SHP77 treated with DMSO at 0.1 percent for 48 hours (cell line): ENCODE results near the gene CFAP61.
"Not testable (repeated sequence)": the region's sequence is repeated elsewhere in the genome, so short reads cannot be mapped to it uniquely, and the experiment has no call there.

Source experiments
- DNase-seq: peaks from one replicate; lab custom pipeline; 2025; lab: John Stamatoyannopoulos, UW

The CFAP61 gene

DNA sequence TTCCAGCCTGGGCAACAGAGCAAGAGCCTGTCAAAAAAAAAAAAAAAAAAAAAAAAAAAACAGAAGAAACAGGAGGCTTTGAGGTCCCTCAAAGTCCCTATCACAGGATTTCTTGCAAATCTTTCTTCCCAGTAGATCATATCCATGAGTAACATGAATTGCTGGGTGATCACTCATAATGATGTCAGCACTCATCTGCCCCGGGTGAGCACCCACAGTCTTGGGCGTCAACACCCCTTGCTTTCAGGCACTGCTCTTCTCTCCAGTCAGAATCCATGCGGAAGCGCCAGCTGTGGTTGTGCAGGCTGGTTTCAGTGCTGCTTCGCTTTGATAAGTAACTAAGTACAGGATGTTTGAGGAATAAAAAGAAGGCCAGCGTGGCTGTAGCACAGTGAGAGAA is 275.4 kb downstream of the CFAP61 start:
- no peak for DNase-seq

DNA sequence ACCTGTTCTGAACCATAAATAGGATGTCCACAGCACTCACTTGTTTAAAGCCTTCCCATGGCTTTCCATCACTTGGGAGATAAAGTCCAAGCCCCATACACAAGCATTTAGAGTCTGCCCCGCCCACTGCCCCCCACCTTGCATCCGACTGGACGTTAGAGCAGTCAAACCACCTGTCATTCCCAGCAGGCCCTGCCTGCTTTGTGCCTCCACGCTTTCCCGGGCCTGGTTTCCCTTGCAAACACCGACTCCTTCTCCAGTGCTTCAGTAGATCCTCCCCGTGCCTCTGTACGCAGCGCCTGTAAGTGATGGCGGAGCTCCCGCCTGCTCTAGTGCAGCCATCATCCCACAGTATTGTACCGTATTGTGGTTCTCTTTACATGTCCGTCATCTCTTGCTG is 277.2 kb downstream of the CFAP61 start:
- DNase-seq = no peak

DNA sequence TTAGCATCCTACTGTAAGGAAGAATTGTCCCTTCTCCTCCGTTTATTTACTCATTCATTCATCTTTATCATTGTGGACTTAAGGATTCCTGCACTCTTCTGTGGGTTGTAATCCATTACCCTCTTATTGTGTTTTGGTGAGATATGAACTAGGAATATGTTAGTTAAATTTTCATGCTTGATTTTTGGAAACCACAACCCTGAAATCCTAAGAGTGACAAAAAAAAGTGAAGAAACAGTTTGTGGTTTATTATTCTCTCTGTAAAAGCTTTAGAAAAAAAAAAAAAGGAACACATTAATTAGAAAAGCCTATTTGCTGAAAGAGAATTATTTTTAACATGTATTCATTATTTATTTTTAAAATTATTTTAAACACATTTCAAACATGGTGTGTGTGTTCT is 278.8 kb downstream of the CFAP61 start:
- no peak for DNase-seq

DNA sequence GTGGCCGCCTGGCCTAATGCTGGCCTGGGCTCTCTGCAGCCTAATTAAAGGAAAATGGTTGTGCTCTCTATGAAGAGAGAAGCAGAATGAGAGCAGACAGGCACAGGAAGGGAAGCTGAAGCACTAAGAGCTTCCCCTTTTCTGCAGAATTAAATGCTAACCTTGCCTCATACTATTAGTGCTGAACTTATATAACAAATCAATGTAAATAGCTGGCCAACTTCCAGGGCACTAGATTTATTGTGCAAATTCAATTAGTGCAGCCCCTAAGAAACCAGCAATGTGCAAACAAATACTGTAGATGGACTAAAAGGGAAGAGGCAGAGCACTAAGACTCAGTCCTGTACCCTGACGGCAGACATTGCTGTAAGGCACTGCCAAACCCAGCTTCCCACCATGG is 279.5 kb downstream of the CFAP61 start:
- no peak for DNase-seq

DNA sequence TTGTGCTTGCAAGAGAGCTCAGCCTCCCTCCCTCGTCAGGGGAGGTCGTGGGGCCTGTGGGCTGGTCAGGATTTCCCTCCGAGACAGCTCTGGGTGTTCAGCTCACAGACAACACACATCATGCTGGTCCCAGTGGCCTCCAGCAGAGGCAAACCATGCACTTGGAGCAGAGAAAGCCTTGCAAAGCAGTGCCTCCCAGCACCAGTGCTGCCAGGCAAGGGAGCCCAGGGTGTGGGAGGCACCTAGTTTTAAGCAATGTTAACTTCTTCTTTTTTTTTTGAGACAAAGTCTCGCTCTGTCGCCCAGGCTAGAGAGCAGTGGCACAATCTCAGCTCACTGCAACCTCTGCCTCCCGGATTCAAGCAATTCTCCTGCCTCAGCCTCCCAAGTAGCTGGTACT is 281.5 kb downstream of the CFAP61 start:
- DNase-seq = no peak

DNA sequence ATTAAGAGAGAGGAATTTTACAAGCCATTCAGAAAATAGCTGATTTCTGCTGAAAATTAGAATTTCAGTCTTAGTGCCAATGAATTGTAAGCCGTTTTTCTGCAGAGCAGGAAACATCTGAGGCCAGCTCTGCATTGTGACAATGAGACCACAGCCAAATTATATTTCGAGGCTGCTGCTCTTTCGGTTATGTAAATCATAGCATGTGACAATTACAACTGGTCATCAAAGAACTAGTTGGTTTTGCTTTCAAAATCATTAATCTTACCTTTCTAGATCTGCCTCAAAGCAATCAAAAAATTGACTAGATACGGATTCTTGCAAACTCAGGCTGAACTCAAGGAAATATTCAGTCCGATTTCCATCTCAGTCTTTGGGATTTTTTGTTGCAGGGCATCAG is 282.2 kb downstream of the CFAP61 start:
- DNase-seq = no peak

DNA sequence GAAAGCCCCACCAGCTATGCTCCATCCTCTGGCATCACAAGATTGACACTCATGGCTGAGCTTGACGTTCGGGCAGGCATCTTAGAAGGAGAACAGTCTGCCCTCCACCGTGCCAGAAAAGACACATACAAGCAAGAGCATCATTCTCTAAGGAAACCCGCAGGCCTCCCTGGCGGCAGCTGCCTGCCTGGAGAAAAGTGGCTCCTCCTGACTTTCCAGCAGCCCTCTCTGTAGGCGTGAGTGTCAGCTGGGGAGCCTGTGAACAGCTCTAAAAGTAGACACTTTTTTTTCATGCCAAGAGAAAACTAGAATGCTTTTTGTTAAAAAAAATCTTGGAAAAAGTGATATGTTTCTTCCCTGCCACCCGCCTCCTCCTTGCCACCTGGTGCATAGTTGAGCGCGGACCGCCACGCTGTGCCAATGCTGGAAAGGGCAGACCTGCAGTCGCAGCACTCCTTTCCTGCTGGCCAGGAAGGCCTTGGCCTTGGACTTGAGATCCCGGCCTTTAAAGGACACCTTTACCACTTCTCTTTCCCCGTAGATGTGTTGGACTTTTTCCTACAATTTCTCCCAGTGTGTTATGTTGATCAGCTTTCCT is 285.9 kb downstream of the CFAP61 start:
- DNase-seq = no peak

DNA sequence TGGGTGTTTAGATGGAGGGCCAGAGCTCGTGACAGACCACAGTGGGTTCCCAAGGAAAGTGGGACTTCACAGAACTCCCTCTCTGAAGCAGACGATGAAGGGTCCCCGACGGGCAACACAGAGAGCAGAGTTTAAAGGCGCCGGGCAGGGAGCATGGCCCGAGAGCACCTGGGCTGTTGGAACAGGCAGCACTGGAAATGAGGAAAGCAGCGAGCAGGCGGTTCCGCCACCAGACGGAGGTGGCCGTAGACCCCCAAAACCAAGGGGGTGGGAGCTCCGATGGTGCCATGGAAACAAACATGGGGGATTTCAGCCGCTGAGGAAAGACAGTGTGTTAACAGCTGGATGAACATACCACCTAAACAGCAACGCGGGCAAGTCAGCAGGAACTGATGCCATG is 288.1 kb downstream of the CFAP61 start:
- DNase-seq = no peak

DNA sequence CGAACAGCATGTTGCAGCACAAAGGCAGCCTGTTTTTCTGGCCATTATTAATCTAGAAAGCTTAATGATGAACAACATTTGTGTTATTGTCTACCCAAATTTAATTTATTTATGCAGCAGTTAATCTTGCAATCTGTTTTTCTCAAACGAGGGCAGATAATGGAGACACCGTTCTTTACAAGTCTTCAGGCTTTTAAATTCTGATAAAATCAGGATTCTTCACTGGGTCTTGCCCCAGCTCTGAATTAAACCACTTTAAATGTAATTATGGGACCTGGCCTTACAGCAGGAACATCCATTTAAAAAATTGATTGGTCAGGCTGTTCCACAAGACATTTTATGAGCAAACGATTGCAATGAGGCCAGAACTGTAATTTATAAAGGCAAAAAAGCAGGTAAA is 289.0 kb downstream of the CFAP61 start:
- DNase-seq = no peak

DNA sequence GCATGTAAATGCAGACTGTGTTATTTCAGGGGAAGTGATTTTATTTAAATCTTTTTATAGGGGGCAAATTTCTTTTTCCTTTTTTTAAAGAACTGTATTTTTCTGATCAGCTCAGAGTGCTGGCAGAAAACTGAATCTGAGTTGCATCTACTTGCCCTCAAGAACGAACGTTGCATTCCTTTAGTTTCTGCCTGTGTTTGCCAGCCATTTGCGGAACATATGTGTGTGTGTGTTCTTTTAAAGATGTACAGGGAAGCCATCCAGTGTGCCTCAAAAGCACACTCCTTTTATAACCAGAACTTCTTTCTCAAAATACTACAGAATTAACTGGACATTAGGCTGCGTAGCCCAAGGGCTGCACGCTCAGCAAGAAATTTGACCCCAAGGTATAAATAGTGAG is 289.7 kb downstream of the CFAP61 start:
- DNase-seq = no peak

DNA sequence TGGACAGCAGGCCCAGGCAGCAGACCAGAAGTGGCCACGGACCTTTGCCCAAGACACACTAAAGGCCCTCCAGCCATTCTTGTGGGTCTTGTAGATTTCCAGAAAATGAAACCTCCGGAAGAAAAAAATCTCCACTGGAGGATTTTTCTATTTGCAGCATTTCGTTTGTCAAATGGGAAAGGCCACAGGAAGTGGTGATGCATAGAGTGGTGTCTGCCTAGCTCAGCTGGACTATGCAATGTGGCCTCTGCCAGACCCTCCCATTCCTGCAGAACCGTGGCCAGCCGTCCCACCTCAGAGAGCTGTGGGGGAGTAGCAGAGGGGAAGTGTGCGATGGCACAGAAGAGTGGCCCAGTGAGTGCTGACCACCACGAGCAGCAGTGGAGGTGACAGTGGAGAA is 291.6 kb downstream of the CFAP61 start:
- no peak for DNase-seq

DNA sequence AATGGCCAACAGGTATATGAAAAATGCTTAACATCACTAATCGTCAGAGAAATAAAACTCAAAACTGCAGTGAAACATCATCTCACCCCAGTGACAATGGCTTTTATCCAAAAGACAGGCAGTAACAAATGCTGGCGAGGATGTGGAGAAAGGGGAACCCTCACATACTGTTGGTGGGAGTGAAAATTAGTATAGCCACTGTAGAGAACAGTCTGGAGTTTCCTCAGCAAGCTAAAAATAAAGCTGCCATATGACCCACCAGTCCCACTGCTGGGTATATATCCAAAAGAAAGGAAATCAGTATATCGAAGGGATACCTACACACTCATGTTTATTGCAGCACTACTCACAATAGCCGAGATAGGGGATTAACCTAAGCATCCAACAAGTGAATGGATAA is 292.1 kb downstream of the CFAP61 start:
- no peak for DNase-seq

DNA sequence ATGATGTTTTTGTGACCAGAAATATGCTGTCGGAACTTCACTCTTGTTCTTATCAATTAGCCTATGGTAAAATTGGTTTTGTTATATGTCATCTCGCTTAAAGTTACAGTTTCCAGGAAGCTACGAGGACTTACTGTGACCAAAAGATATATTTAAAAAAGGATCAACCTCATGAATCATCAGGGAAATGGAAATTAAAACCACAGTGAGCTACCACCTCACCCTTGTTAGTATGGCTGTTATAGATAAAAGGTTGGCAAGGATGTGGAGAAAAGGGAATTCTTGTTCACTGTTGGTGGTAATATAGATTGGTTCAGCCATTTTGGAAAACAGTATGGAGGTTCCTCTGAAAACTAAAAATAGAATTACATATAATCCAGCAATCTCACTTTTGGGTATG is 301.2 kb downstream of the CFAP61 start:
- no peak for DNase-seq

DNA sequence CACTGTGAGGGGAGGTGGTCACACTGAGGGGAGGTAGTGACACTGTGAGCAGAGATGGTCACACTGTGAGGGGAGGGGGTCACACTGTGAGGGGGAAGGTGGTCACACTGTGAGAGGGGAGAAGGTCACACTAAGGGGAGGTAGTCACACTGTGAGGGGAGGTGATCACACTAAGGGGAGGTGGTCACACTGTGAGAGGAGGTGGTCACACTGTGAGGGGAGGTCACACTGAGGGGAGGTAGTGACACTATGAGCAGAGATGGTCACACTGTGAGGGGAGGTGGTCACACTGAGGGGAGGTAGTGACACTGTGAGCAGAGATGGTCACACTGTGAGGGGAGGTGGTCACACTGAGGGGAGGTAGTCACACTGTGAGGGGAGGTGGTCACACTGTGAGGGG is 303.2 kb downstream of the CFAP61 start:
- DNase-seq = not testable (repeated sequence)

DNA sequence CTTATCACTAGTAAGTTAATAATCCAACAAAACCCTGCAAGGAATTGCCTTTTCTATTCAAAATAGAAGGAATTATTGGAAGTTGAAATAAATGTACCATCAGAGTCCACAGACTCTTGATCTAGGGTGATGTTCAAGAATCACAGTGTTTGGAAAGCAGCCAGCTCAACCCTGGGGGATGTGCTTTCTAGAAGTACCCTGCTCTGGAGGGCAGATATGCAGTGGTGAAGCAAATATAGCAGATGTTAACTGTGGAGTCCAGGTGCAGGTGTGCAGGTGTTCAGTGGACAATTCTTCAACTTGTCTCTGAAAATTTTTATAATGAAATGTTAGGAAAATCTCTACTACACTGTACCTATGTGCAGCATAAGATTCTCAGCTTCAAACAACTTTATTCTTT is 306.5 kb downstream of the CFAP61 start:
- DNase-seq = peak; percentile 68

DNA sequence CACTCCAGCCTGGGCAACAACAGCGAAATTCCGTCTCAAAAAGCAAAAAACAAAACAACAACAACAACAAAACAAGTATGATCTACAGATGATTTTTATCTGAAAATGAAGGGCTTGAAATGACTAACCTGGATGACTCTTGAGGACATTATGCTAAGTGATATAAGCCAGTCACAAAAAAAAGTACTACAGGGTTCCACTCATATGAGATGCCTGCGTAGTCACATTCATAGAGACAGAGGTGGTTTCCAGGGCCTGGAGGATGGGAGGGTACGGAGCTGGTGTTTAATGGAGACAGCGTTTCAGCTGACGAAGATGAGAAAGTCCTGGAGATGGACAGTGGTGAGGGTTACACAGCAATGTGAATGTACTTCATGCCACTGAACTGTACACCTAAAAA is 307.3 kb downstream of the CFAP61 start:
- DNase-seq = no peak

DNA sequence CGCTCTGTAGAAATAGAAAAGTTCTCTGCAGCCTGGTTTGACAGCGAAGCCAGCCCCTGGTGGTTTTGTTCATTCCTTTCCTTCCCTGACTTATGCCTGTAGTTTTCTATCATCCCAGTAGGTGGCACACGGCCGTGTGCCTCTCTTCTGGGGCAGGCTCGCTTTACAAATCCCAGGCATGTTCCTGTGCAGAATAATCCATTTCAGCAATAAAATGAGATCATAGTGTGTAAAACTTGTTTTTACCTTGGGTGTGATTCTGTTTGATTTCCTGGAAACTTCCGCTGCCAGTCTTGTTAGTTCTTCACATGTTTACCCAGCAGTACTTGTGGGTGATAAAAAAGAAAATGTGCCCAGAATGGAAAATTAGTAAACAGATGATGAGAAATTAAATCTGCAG is 308.1 kb downstream of the CFAP61 start:
- DNase-seq = peak; percentile 86

DNA sequence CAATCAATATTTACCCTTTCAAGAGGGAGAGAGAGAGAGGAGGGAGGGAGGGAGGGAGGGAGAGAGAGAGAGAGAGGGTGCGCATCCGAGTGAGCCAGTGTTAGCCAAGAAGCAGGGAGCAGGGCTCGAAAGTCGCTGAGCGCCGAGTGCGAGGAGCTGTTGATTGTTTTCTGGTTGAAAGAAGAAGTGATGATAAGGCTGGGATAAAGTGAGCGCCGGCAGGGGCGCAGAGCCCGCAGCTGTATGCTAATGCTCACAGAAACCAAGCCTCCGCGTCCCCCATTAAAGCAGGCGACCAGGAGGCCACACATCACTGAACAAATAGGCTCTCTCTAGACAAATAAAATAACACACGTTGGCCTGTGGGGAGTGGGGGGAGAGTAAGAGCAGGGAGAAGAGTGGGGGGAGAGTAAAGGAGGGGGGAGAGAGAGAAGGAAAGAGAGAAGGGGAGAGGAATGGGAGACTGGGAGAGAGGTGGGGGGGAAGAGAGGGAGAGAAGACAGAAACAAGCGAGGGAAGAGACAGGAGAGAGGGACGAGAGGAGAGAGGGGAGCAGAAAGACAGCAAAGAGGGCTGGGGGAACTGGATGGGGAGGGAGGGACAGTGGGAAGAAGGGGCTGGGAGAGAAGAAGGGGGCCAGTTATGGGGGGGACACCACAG is 310.6 kb downstream of the CFAP61 start:
- peak; percentile 97 for DNase-seq

DNA sequence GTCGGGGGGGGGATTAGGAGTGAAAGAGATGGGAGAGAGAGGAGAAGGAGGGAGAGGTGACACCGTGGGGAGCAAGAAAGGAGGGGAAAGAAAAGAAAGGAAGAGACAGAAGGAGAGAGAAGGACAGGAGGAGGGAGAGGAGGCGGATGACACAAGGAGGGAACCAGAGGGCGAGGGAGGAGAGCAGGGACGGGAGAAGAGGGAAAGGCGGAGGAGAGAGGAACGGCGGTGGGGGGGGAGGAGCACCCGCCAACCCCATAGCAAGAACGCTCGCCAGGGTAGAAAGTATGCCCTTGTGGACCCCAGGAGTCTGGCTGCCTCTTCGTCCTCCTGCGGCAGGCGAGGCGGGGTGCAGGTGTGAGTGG is 311.1 kb downstream of the CFAP61 start:
- DNase-seq = peak; percentile 54

DNA sequence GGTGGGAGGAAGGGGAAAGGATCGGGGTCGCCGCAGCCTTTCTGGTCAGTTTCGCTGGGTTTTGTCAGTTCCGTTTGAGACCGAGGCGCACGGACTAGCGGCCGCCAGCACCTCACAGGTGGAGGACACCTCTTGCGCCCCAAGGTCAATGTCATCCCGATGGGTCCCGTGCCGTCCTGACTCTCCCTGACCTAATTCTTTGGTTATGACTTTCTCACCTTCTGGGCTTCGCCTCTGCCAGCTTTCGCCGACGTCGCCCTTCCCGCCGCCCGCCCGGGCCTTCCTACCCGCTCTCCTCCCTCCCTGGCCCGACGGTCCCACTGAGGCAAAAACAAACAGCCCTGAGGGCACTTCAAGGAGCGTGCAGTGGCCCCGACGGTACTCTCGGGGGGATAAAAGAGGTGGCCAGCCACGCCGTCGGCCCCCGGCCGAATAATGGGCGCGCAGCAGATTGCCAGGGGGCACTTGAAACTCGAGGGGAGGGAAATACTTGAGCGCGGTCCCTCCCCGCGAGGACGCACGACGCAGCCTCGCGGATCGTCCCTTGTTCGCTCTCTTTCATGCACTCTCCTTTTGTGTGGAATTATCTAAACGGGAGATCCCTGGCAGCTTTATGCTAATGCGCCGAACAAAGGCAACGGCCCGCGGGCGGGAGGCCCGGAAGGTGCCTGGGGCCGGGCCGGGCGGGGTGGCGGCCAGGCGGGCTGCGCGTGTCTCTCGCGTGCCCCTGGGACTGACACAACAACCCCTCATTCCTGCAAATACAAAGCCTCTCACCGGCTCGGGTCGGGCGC is 311.7 kb downstream of the CFAP61 start:
- peak; percentile 92 for DNase-seq

DNA sequence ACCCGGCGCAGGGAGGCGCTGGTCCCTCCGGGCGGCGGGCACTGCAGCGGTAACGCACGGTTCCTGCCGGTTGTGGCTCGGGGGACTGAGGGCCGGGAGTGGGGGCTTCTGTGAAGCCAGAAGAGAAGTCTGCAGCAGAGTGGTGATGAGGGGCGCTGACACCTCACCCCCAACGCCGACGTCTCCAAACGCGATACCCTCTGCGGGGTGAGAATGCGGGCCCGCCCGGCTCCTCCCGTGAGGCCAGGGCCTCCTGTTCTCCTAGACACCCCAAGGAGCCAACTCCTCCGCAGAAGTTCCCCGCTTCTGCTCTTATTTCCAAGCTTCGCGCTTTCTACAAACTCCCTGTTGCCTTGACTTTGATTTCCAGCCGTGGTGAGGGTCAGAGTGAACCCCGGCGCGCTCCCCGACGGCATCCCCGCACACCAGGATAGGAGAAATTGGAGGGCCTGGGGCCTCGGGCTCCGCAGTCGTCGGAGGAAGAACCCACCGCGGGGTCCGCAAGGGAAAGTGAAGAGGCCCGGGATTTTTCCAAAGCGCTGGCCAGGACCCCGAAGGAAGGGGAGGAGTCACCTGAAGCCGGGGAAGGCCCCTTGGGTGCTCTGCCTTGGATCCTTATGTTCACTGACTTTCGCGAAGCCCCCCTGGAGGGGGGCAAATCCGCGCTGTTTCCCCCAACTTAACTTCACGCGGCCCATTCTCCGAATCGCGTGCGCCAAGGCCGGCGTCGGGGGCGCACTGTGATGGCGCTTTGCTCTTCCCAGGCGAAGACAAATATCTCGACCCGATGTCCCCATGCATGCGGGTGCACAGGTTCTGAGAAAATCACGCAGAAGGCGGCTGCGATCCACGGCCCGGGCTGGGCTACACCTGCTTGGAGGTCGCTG is 312.5 kb downstream of the CFAP61 start:
- DNase-seq = no peak

DNA sequence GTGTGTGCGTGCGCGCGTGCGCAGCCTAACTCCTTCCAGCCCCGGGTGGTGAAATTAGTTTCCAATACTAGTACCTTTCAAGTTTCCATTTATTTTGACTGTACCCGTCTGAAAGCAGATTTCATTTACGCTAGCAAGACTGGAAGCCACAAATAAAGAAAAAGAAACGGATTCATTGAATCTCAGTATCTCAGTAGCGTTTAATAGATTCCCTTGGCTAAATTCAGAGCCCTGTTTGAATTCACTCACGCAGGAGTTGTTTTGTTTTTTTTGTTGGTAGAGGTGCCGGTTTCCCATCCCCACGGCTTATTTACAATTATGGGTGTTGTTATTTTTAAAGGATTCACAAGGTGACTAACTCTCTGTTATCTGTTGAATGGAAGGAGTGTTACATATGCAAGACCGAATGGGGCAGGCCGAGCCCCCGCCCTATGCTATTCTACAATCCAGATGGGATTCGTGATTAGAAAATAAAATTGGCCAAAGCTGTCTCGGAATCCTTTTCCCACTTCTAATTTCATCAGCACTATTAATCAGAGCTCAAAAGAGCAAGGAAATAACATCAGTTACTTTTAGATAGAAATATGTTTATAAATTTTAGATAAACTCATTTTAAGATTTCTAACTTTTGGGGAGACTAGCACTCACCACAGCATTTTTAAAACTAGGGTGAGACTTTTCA is 313.3 kb downstream of the CFAP61 start:
- DNase-seq = peak; percentile 54
